ENCODE data around the gene FBLN7.

GRCh38 chr2:112138159-112139032 is at the start of gene FBLN7:
- TF ChIP-seq POLR2A (IDR thresholded peaks at IDR 0.05) = peak in 1 of 3 donors; percentile 5
- TF ChIP-seq CTCF (IDR thresholded peaks at IDR 0.05) = no peak

All from body of pancreas (tissue), 4 donors.